ENCODE measurements around the gene PKLR.
"Not testable (repeated sequence)": the region's sequence is repeated elsewhere in the genome, so short reads cannot be mapped to it uniquely, and the experiment has no call there.

PKLR gene

GRCh38 chr1:155316922-155317321, 15.7 kb upstream of the PKLR start:
- DNase-seq, result no peak

- no peak for DNase-seq
These were observed 12.0 kb upstream of the PKLR start for GRCh38 chr1:155313261-155313660.

GRCh38 chr1:155309423-155310021, 8.3 kb upstream of the PKLR start:
- DNase-seq, result no peak

GRCh38 chr1:155308493-155309422, 7.5 kb upstream of the PKLR start, which contains the start of gene FDPS:
Gene FDPS (plus strand): TSS chr1:155308866. CDS start chr1:155309790, 924 bp downstream.
- peak; percentile 99 for DNase-seq

GRCh38 chr1:155307247-155307740, 6.1 kb upstream of the PKLR start:
- no peak for DNase-seq

- no peak for DNase-seq
These were observed 4.7 kb upstream of the PKLR start for GRCh38 chr1:155305881-155306391.

GRCh38 chr1:155304558-155305063, 3.4 kb upstream of the PKLR start:
- no peak for DNase-seq

GRCh38 chr1:155300553-155301329, 497 bp downstream of the PKLR start:
- no peak for DNase-seq

- no peak for DNase-seq
These were observed 1.2 kb downstream of the PKLR start for GRCh38 chr1:155300024-155300423.

GRCh38 chr1:155297384-155297783, 3.9 kb downstream of the PKLR start:
- no peak for DNase-seq

- DNase-seq, result no peak
These were observed 4.6 kb downstream of the PKLR start for GRCh38 chr1:155296661-155297060.

- no peak for DNase-seq
These were observed 5.3 kb downstream of the PKLR start for GRCh38 chr1:155295942-155296267.

- no peak for DNase-seq
These were observed 5.9 kb downstream of the PKLR start for GRCh38 chr1:155295183-155295941.

GRCh38 chr1:155294520-155295182, 6.6 kb downstream of the PKLR start:
- no peak for DNase-seq

- DNase-seq, result no peak
These were observed 8.0 kb downstream of the PKLR start for GRCh38 chr1:155293086-155293749.

- not testable (repeated sequence) for DNase-seq
These were observed 10.2 kb downstream of the PKLR start for GRCh38 chr1:155291006-155291405.

- DNase-seq, result no peak
These were observed 13.2 kb downstream of the PKLR start for GRCh38 chr1:155287987-155288543.

- DNase-seq, result no peak
These were observed 14.7 kb downstream of the PKLR start for GRCh38 chr1:155286544-155286943.

GRCh38 chr1:155285631-155286044, 15.6 kb downstream of the PKLR start:
- no peak for DNase-seq

- no peak for DNase-seq
These were observed 16.2 kb downstream of the PKLR start for GRCh38 chr1:155285063-155285462.

GRCh38 chr1:155284476-155284875, 16.8 kb downstream of the PKLR start:
- DNase-seq, result no peak
